ENCODE results near the gene PTGES. TPM values are rescaled to one million over a fixed set of nuclear protein-coding genes. Genes with fewer than 3 reads are reported as not detected.

Gene PTGES
- total RNA-seq, 2 experiments from 2014 or later: 0.25 to 0.38 TPM

GRCh38 chr9:129725795-129726251 lies 27.0 kb downstream of the PTGES start:
- Histone ChIP-seq H3K27me3 (ENCODE audit: control insufficient read depth in 1 of 2, insufficient read depth in 2 of 2, low read length in 2 of 2) (peaks cover 0 to 7% of the 10 kb centered on the region in 2 experiments), H3K27ac (ENCODE audit: low read depth in 1 of 2, low read length in 2 of 2) (no peak overlapping the region), H3K36me3 (ENCODE audit: insufficient read depth, low read length) (no peaks in the 10 kb centered on the region), H3K4me1 (ENCODE audit: insufficient read depth, low read length) (peaks cover 7% of the 10 kb centered on the region), H3K9me3 (ENCODE audit: control insufficient read depth in 1 of 2, insufficient read depth in 1 of 2, low read length in 2 of 2) (no peaks in the 10 kb centered on the region), H3K4me3 (ENCODE audit: low read length) (no peak overlapping the region)
- ChIA-PET POLR2A (interaction anchor here (1.0 to 1.3 kb wide), 2 partner anchors 12 to 403 kb away, joined by 3 to 7 read pairs; no protein-coding TSS in a partner anchor), CTCF (interaction anchor here (0.6 to 2.7 kb wide), 17 partner anchors 8 to 604 kb away, joined by 3 to 24 read pairs (median 4); no protein-coding TSS in a partner anchor)
- ATAC-seq (ENCODE audit: poor library complexity) (no peak), DNase-seq (no peak)
- H3K4me1 Mint-ChIP-seq (ENCODE audit: low read depth): peaks cover 4% of the 10 kb centered on the region
- H3K4me3 Mint-ChIP-seq: no peak overlapping the region
- TF ChIP-seq, protein P1, sequence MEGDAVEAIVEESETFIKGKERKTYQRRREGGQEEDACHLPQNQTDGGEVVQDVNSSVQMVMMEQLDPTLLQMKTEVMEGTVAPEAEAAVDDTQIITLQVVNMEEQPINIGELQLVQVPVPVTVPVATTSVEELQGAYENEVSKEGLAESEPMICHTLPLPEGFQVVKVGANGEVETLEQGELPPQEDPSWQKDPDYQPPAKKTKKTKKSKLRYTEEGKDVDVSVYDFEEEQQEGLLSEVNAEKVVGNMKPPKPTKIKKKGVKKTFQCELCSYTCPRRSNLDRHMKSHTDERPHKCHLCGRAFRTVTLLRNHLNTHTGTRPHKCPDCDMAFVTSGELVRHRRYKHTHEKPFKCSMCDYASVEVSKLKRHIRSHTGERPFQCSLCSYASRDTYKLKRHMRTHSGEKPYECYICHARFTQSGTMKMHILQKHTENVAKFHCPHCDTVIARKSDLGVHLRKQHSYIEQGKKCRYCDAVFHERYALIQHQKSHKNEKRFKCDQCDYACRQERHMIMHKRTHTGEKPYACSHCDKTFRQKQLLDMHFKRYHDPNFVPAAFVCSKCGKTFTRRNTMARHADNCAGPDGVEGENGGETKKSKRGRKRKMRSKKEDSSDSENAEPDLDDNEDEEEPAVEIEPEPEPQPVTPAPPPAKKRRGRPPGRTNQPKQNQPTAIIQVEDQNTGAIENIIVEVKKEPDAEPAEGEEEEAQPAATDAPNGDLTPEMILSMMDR (IDR thresholded peaks at IDR 0.05): no peak
- no peak overlapping the region for H3K27ac Mint-ChIP-seq
- H3K36me3 Mint-ChIP-seq (ENCODE audit: low read depth): no peaks in the 10 kb centered on the region
- H3K27me3 Mint-ChIP-seq: peaks cover 8% of the 10 kb centered on the region
- intact Hi-C loops (cut with DNase I, micrococcal nuclease): loop anchor here in 1 of 2 experiments (1.0 kb wide), 1 partner anchor 57 kb away; no protein-coding TSS in a partner anchor
- no peaks in the 10 kb centered on the region for H3K9me3 Mint-ChIP-seq

DNA sequence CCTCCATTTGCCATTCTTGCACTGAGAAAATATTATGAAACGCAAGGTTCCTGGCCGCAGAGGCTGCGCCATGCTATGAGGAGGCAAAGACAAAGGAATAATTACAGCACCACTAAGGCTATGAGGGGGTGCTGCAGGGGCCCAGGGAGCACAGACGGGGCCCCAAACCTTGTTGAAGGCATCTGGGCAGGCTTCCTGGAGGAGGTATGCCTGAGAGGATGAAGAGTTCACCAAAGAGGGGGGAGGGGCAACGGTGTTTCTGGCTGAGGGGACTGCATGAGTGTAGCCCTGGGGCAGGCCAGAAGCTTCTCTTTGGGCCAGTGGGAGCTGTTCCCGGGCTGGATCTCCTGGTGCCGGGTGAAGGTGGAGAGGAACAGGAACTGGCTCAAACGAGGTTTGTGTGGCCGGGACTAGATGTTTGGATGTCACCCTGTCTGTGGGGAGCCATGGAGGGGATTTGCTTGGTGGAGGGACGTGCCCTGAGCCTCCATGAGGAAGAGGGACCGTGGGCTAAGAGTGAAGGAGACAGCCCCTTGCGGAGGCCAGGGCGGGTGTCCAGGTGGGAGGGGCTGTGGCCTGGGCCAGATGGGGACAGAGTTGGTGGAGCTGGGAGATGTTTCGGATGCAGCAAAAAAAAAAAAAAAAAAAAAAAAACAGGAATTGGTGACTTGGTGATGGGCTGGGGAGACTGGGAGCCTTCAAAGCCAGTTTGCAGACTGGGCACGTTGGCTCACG lies 28.2 kb downstream of the PTGES start:
- peaks cover 7% of the 10 kb centered on the region for H3K4me1 ChIP-seq (ENCODE audit: insufficient read depth, low read length)
- Mint-ChIP-seq H3K4me1 (ENCODE audit: low read depth) (peaks cover 4% of the 10 kb centered on the region), H3K9me3 (no peaks in the 10 kb centered on the region), H3K27me3 (peaks cover 8% of the 10 kb centered on the region), H3K4me3 (no peak overlapping the region), H3K27ac (no peak overlapping the region), H3K36me3 (ENCODE audit: low read depth) (no peaks in the 10 kb centered on the region)
- no peaks in the 10 kb centered on the region for H3K9me3 ChIP-seq (ENCODE audit: control insufficient read depth in 1 of 2, insufficient read depth in 1 of 2, low read length in 2 of 2)
- H3K4me3 ChIP-seq (ENCODE audit: low read length): no peak overlapping the region
- CTCF ChIA-PET: no interaction called here
- DNase-seq: no peak
- H3K27me3 ChIP-seq (ENCODE audit: control insufficient read depth in 1 of 2, insufficient read depth in 2 of 2, low read length in 2 of 2): peaks cover 0 to 7% of the 10 kb centered on the region in 2 experiments
- no peaks in the 10 kb centered on the region for H3K36me3 ChIP-seq (ENCODE audit: insufficient read depth, low read length)
- no peak overlapping the region for H3K27ac ChIP-seq (ENCODE audit: low read depth in 1 of 2, low read length in 2 of 2)
- POLR2A ChIA-PET: no interaction called here
- ATAC-seq (ENCODE audit: poor library complexity): no peak
- TF ChIP-seq, protein P1 (IDR thresholded peaks at IDR 0.05): no peak
- intact Hi-C loops (cut with DNase I, micrococcal nuclease): no loop called here

DNA sequence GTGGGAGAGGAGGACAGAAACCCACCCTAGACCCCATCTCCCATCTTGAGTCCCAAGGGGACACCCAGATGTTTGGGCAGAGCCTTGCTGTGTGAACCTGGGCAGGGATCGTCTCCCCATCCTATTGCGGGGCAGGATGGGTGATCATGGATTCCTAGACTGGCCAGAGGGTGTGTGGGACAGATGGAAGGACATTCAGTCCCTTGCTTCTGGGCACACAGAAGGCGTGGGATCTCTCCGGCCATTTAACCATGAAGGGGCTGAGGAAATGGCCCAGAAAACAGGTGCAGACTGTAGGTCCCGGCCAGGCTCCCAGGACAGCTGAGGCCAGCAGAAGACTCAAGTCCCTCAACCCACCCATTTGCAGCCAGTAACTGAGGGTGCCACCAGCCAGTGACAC lies 29.9 kb downstream of the PTGES start:
- no peaks in the 10 kb centered on the region for H3K9me3 ChIP-seq (ENCODE audit: control insufficient read depth in 1 of 2, insufficient read depth in 1 of 2, low read length in 2 of 2)
- Mint-ChIP-seq H3K27me3 (peaks cover 5% of the 10 kb centered on the region), H3K27ac (no peak overlapping the region), H3K36me3 (ENCODE audit: low read depth) (no peaks in the 10 kb centered on the region), H3K4me3 (no peak overlapping the region), H3K9me3 (no peaks in the 10 kb centered on the region), H3K4me1 (ENCODE audit: low read depth) (peaks cover 4% of the 10 kb centered on the region)
- no peaks in the 10 kb centered on the region for H3K36me3 ChIP-seq (ENCODE audit: insufficient read depth, low read length)
- no peak for DNase-seq
- POLR2A ChIA-PET: no interaction called here
- intact Hi-C loops (cut with DNase I, micrococcal nuclease): no loop called here
- peaks cover 0 to 7% of the 10 kb centered on the region in 2 experiments for H3K27me3 ChIP-seq (ENCODE audit: control insufficient read depth in 1 of 2, insufficient read depth in 2 of 2, low read length in 2 of 2)
- no peak overlapping the region for H3K4me3 ChIP-seq (ENCODE audit: low read length)
- TF ChIP-seq, protein P1 (IDR thresholded peaks at IDR 0.05): no peak
- no peak for ATAC-seq (ENCODE audit: poor library complexity)
- CTCF ChIA-PET: no interaction called here
- H3K27ac ChIP-seq (ENCODE audit: low read depth in 1 of 2, low read length in 2 of 2): no peak overlapping the region
- H3K4me1 ChIP-seq (ENCODE audit: insufficient read depth, low read length): peaks cover 7% of the 10 kb centered on the region

Data from CD4-positive, alpha-beta T cell (primary cell).